ENCODE measurements around the gene HIF1A. TPM values are rescaled to one million over a fixed set of nuclear protein-coding genes. Genes with fewer than 3 reads are reported as not detected.
"Not testable (repeated sequence)": the region's sequence is repeated elsewhere in the genome, so short reads cannot be mapped to it uniquely, and the experiment has no call there.

Gene HIF1A
- polyA plus RNA-seq, 4 donors = 19.5 to 50.5 (median 35.2) TPM

- 40 to 66% (median 57%) methylated on average over 6 of the region's 6 CpGs for WGBS, 3 donors
- no peaks in the 10 kb centered on the region for H3K4me1 ChIP-seq (ENCODE audit: control insufficient read depth in 3 of 3, insufficient read depth in 2 of 3, low read depth in 1 of 3, low read length in 2 of 3)
- H3K4me3 ChIP-seq (ENCODE audit: low read depth in 1 of 3, low read length in 3 of 3) = no peak overlapping the region
- no peaks in the 10 kb centered on the region for H3K9me3 ChIP-seq (ENCODE audit: control insufficient read depth in 2 of 2, insufficient read depth in 1 of 2, low read depth in 1 of 2, low read length in 1 of 2)
- H3K27ac ChIP-seq (ENCODE audit: low read depth in 1 of 3, low read length in 2 of 3) = no peak overlapping the region
- FAIRE-seq (no peak), DNase-seq (no peak)
- H3K36me3 ChIP-seq (ENCODE audit: control insufficient read depth in 3 of 3, insufficient read depth in 2 of 3, low read depth in 1 of 3, low read length in 3 of 3) = no peaks in the 10 kb centered on the region
- peaks cover 0 to 9% (median 0%) of the 10 kb centered on the region in 3 donors for H3K27me3 ChIP-seq (ENCODE audit: control insufficient read depth in 3 of 3, insufficient read depth in 3 of 3, low read length in 3 of 3)
Observed at GRCh38 chr14:61653507-61653906, 41.8 kb upstream of the HIF1A start.

- DNase-seq (no peak), FAIRE-seq (no peak)
- H3K9me3 ChIP-seq (ENCODE audit: control insufficient read depth in 2 of 2, insufficient read depth in 1 of 2, low read depth in 1 of 2, low read length in 1 of 2) = no peaks in the 10 kb centered on the region
- peaks cover 0 to 9% (median 0%) of the 10 kb centered on the region in 3 donors for H3K27me3 ChIP-seq (ENCODE audit: control insufficient read depth in 3 of 3, insufficient read depth in 3 of 3, low read length in 3 of 3)
- H3K4me1 ChIP-seq (ENCODE audit: control insufficient read depth in 3 of 3, insufficient read depth in 2 of 3, low read depth in 1 of 3, low read length in 2 of 3) = no peaks in the 10 kb centered on the region
- H3K27ac ChIP-seq (ENCODE audit: low read depth in 1 of 3, low read length in 2 of 3) = no peak overlapping the region
- H3K36me3 ChIP-seq (ENCODE audit: control insufficient read depth in 3 of 3, insufficient read depth in 2 of 3, low read depth in 1 of 3, low read length in 3 of 3) = no peaks in the 10 kb centered on the region
- WGBS, 3 donors = 76 to 96% (median 85%) methylated on average over 1 of the region's 1 CpG
- no peak overlapping the region for H3K4me3 ChIP-seq (ENCODE audit: low read depth in 1 of 3, low read length in 3 of 3)
Observed at GRCh38 chr14:61654026-61654425, 41.3 kb upstream of the HIF1A start.

GRCh38 chr14:61655777-61656176 lies 39.5 kb upstream of the HIF1A start:
- H3K36me3 ChIP-seq (ENCODE audit: control insufficient read depth in 3 of 3, insufficient read depth in 2 of 3, low read depth in 1 of 3, low read length in 3 of 3) = no peaks in the 10 kb centered on the region
- WGBS, 3 donors = 85 to 90% (median 87%) methylated on average over 3 of the region's 3 CpGs
- peaks cover 0 to 9% (median 0%) of the 10 kb centered on the region in 3 donors for H3K27me3 ChIP-seq (ENCODE audit: control insufficient read depth in 3 of 3, insufficient read depth in 3 of 3, low read length in 3 of 3)
- no peaks in the 10 kb centered on the region for H3K4me1 ChIP-seq (ENCODE audit: control insufficient read depth in 3 of 3, insufficient read depth in 2 of 3, low read depth in 1 of 3, low read length in 2 of 3)
- DNase-seq (no peak), FAIRE-seq (no peak)
- H3K9me3 ChIP-seq (ENCODE audit: control insufficient read depth in 2 of 2, insufficient read depth in 1 of 2, low read depth in 1 of 2, low read length in 1 of 2) = no peaks in the 10 kb centered on the region
- H3K27ac ChIP-seq (ENCODE audit: low read depth in 1 of 3, low read length in 2 of 3) = no peak overlapping the region
- H3K4me3 ChIP-seq (ENCODE audit: low read depth in 1 of 3, low read length in 3 of 3) = no peak overlapping the region

GRCh38 chr14:61656341-61656740 lies 39.0 kb upstream of the HIF1A start:
- H3K4me1 ChIP-seq (ENCODE audit: control insufficient read depth in 3 of 3, insufficient read depth in 2 of 3, low read depth in 1 of 3, low read length in 2 of 3) = no peaks in the 10 kb centered on the region
- H3K4me3 ChIP-seq (ENCODE audit: low read depth in 1 of 3, low read length in 3 of 3) = no peak overlapping the region
- no peak for DNase-seq
- H3K27ac ChIP-seq (ENCODE audit: low read depth in 1 of 3, low read length in 2 of 3) = no peak overlapping the region
- 93 to 100% (median 97%) methylated on average over 4 of the region's 4 CpGs for WGBS, 3 donors
- H3K27me3 ChIP-seq (ENCODE audit: control insufficient read depth in 3 of 3, insufficient read depth in 3 of 3, low read length in 3 of 3) = peaks cover 0 to 9% (median 0%) of the 10 kb centered on the region in 3 donors
- no peaks in the 10 kb centered on the region for H3K36me3 ChIP-seq (ENCODE audit: control insufficient read depth in 3 of 3, insufficient read depth in 2 of 3, low read depth in 1 of 3, low read length in 3 of 3)
- no peak for FAIRE-seq
- no peaks in the 10 kb centered on the region for H3K9me3 ChIP-seq (ENCODE audit: control insufficient read depth in 2 of 2, insufficient read depth in 1 of 2, low read depth in 1 of 2, low read length in 1 of 2)

- H3K27ac ChIP-seq (ENCODE audit: low read depth in 1 of 3, low read length in 2 of 3); H3K27me3 ChIP-seq (ENCODE audit: control insufficient read depth in 3 of 3, insufficient read depth in 3 of 3, low read length in 3 of 3); H3K9me3 ChIP-seq (ENCODE audit: control insufficient read depth in 2 of 2, insufficient read depth in 1 of 2, low read depth in 1 of 2, low read length in 1 of 2); H3K4me1 ChIP-seq (ENCODE audit: control insufficient read depth in 3 of 3, insufficient read depth in 2 of 3, low read depth in 1 of 3, low read length in 2 of 3); DNase-seq; H3K4me3 ChIP-seq (ENCODE audit: low read depth in 1 of 3, low read length in 3 of 3); H3K36me3 ChIP-seq (ENCODE audit: control insufficient read depth in 3 of 3, insufficient read depth in 2 of 3, low read depth in 1 of 3, low read length in 3 of 3); FAIRE-seq: not testable (repeated sequence)
- WGBS, 3 donors = 82 to 100% (median 100%) methylated on average over 1 of the region's 3 CpGs
Observed at GRCh38 chr14:61658111-61658510, 37.2 kb upstream of the HIF1A start.

GRCh38 chr14:61659582-61659981 lies 35.7 kb upstream of the HIF1A start:
- H3K9me3 ChIP-seq (ENCODE audit: control insufficient read depth in 2 of 2, insufficient read depth in 1 of 2, low read depth in 1 of 2, low read length in 1 of 2) = no peaks in the 10 kb centered on the region
- H3K27ac ChIP-seq (ENCODE audit: low read depth in 1 of 3, low read length in 2 of 3) = no peak overlapping the region
- 92 to 96% (median 95%) methylated on average over 2 of the region's 2 CpGs for WGBS, 3 donors
- H3K27me3 ChIP-seq (ENCODE audit: control insufficient read depth in 3 of 3, insufficient read depth in 3 of 3, low read length in 3 of 3) = peaks cover 0 to 4% (median 0%) of the 10 kb centered on the region in 3 donors
- no peak overlapping the region for H3K4me3 ChIP-seq (ENCODE audit: low read depth in 1 of 3, low read length in 3 of 3)
- DNase-seq (no peak), FAIRE-seq (no peak)
- H3K4me1 ChIP-seq (ENCODE audit: control insufficient read depth in 3 of 3, insufficient read depth in 2 of 3, low read depth in 1 of 3, low read length in 2 of 3) = no peaks in the 10 kb centered on the region
- no peaks in the 10 kb centered on the region for H3K36me3 ChIP-seq (ENCODE audit: control insufficient read depth in 3 of 3, insufficient read depth in 2 of 3, low read depth in 1 of 3, low read length in 3 of 3)

DNA sequence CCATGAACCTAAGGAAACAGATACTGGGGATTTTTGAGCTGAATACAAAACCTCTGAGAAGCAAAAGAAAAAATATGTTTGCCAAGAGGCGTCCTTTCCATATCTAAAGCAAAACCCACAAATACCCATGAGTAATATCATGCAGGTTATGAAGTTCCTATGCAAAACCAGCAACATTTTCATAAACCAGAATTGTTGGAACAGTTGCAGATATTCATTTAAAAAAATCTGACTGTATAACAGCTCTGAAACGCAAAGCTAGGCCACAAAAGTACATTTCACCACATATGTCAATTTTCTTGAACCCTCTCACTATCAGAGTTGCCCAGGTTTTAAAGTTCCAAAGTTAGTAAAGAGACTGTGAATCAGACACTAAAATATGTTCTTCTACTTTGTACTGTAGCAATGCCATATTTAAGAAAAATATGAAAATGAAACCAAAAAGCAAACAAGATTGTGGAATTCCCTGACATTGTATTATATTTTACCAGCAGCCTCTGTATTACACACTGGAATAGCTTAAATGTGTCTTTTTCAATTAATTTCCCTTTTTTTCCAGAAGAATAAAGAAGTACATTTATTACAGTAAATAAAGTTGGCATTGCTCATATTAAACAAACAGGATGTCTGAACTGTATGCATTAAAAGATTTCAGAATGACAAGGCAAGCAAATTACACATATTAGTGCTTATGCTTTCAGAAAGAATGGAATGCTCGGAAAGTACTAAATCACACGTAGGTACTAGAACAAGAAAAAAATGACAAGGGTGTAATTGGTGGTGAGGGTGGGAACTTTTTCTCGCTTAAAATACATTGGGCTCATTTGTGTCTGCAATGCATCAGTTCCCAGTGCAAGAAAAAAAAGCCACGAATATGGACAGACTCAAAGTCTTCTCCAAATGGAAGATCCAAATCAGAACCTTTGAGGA lies 33.6 kb upstream of the HIF1A start:
- 64 to 82% (median 70%) methylated on average over 6 of the region's 6 CpGs for WGBS, 3 donors
- FAIRE-seq = no peak
- peak overlapping the region in 2 of 3 donors; percentile 2 to 51 for H3K27ac ChIP-seq (ENCODE audit: low read depth in 1 of 3, low read length in 2 of 3)

DNA sequence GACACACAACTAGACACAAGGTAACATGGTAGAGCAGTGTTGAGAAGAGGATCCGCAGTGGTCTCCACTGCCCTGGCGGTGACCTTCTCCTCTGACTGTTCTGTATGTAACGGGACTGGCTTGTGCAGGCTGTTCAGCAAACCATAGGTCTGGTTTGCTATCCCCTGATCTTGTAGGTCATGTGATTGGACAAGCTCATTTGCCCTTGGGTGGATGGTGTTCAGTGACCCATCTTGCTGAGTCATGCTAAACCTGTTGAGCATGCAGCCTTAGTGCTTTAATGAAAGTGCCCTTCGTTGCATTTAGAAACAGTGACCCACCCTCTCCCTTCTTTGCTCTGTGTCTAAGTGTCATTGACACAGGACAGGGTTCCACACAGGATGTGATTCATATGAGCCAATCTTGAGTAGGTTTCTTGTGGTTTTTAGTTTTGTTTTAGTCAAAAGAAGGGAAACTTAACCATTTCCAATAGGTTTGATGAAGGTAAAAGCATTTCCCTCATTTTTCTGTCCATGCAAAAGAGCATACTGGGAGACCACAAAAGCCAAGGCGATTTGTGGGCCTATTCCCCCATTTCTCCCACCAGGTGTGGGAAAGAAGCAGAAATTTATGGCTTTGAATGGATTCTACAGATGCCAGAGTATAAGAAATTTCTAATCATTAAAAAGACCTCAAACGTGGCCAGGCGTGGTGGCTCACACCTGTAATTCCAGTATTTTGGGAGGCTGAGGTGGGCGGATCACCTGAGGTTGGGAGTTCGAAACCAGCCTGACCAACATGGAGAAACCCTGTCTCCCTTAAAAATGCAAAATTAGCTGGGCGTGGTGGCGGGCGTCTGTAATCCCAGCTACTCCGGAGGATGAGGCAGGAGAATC lies 32.6 kb upstream of the HIF1A start:
- DNase-seq = peak; percentile 47 to 58
- Histone ChIP-seq H3K4me3 (ENCODE audit: low read depth in 1 of 3, low read length in 3 of 3) (no peak overlapping the region), H3K36me3 (ENCODE audit: control insufficient read depth in 3 of 3, insufficient read depth in 2 of 3, low read depth in 1 of 3, low read length in 3 of 3) (no peaks in the 10 kb centered on the region), H3K9me3 (ENCODE audit: control insufficient read depth in 2 of 2, insufficient read depth in 1 of 2, low read depth in 1 of 2, low read length in 1 of 2) (no peaks in the 10 kb centered on the region), H3K27me3 (ENCODE audit: control insufficient read depth in 3 of 3, insufficient read depth in 3 of 3, low read length in 3 of 3) (no peaks in the 10 kb centered on the region), H3K27ac (ENCODE audit: low read depth in 1 of 3, low read length in 2 of 3) (peak overlapping the region in 2 of 3 donors; percentile 2 to 51), H3K4me1 (ENCODE audit: control insufficient read depth in 3 of 3, insufficient read depth in 2 of 3, low read depth in 1 of 3, low read length in 2 of 3) (no peaks in the 10 kb centered on the region)
- 71 to 85% (median 75%) methylated on average over 13 of the region's 13 CpGs for WGBS, 3 donors
- FAIRE-seq = no peak

More for the DNA sequence above, 33.6 kb upstream of the HIF1A start:
- Histone ChIP-seq H3K4me3 (ENCODE audit: low read depth in 1 of 3, low read length in 3 of 3) (no peak overlapping the region), H3K27me3 (ENCODE audit: control insufficient read depth in 3 of 3, insufficient read depth in 3 of 3, low read length in 3 of 3) (no peaks in the 10 kb centered on the region), H3K36me3 (ENCODE audit: control insufficient read depth in 3 of 3, insufficient read depth in 2 of 3, low read depth in 1 of 3, low read length in 3 of 3) (no peaks in the 10 kb centered on the region), H3K9me3 (ENCODE audit: control insufficient read depth in 2 of 2, insufficient read depth in 1 of 2, low read depth in 1 of 2, low read length in 1 of 2) (no peaks in the 10 kb centered on the region), H3K4me1 (ENCODE audit: control insufficient read depth in 3 of 3, insufficient read depth in 2 of 3, low read depth in 1 of 3, low read length in 2 of 3) (no peaks in the 10 kb centered on the region)
- DNase-seq = no peak
